SKM-1 (cell line): ENCODE results near the gene SLC35G1.

Experiments
- DNase-seq: peaks from one replicate; lab custom pipeline; 2025; ENCODE audit not compliant: unreplicated experiment; lab: John Stamatoyannopoulos, UW

Gene SLC35G1

GRCh38 chr10:93893646-93894515, at the start of gene SLC35G1:
SLC35G1 (plus strand) TSS chr10:93893978; CDS start chr10:93894034, 56 bp downstream.
- peak; percentile 21 for DNase-seq

GRCh38 chr10:93844979-93845626, 48.7 kb upstream of the SLC35G1 start:
- no peak for DNase-seq

GRCh38 chr10:93849593-93849992, 44.2 kb upstream of the SLC35G1 start:
- no peak for DNase-seq

GRCh38 chr10:93850031-93851015, 43.5 kb upstream of the SLC35G1 start:
- DNase-seq = no peak

DNA sequence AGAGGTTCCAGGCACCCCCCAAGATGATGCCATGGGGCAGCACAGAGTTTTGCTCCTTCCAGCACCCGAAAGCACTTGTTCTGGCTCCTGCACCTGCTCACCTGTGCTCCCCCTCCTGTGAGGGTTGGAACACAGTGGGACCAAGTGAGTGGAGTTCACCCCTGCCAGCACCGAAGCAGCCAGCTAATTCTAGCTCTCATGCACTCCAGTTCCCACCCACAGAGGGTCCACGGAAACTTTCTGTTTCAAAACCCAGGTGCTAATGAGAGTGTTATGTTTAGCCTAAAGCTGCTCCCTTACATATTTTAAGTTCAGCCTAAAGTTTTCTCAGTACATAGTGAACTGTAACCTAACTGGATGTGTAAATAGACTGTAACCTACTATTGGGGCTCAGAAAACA, 42.6 kb upstream of the SLC35G1 start:
- no peak for DNase-seq

- DNase-seq = no peak
These were observed 41.2 kb upstream of the SLC35G1 start for GRCh38 chr10:93852476-93853095.

DNA sequence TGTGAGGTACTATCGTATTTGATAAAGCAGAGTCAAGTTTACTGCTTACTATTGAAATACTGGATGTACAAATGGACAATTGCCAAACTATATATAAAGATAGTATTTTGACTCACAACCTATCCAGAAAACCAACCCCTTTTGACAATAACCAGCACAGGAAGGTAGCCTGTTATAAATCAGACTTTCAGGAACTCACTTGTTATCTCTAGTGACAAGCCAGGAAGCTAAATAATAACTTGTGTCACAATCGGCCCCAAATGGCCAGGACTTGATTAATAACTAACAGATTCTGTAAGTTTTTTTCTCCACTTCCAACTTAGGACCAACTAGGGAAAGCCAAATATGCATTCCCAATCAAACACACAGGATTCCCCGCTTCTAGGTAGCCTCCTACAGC, 38.8 kb upstream of the SLC35G1 start:
- DNase-seq = no peak

- no peak for DNase-seq
These were observed 37.2 kb upstream of the SLC35G1 start for GRCh38 chr10:93856349-93857145.

DNA sequence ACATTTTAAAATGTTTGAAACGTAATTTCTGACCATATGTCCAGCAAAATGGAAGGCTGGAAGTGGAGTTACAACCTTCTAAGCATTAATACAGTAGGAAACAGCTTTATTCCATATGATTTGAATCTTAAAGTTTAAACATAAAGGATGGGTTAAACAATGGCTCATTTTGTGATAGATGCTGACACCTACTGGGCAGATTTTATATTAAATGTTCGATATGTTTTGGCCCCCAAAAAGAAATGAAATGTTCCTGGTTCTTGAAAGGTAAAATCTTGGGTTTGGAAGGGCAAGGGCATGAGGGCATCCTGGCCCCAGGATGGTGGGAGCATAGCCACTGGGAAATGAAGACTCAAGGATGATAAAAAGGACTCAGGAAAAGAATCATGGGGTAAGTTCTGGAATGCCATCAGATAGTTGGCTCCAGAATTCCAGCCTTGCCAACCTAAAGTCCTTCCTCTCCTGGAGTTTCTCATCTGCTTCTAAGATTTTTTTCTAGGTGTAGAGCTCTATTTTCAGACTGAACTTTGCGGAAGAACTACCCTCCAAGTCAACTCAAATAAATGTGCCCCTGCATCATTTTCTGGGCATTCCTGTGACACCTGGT, 34.6 kb upstream of the SLC35G1 start:
- DNase-seq = no peak

- DNase-seq = no peak
These were observed 32.0 kb upstream of the SLC35G1 start for GRCh38 chr10:93861825-93862224.

GRCh38 chr10:93865794-93866425, 27.9 kb upstream of the SLC35G1 start:
- no peak for DNase-seq

DNA sequence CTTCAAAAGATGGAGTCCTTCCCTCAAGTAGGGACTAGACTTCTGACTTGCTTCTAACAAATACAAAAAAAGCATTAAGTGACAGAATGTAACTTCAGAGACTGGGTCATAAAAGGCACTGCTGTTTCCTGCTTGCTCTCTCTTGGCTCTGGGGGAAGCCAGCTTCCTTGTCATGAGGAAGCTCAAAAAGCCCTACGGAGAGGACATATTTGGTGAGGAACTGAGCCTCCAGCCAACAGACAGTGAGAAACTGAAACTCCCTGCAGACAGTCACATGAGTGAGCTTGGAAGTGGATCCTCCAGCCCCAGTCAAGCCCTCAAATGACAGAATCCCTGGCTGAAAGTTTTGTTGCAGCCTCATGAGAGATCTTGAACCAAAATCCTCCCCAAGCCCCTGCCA, 26.3 kb upstream of the SLC35G1 start:
- DNase-seq = no peak

DNA sequence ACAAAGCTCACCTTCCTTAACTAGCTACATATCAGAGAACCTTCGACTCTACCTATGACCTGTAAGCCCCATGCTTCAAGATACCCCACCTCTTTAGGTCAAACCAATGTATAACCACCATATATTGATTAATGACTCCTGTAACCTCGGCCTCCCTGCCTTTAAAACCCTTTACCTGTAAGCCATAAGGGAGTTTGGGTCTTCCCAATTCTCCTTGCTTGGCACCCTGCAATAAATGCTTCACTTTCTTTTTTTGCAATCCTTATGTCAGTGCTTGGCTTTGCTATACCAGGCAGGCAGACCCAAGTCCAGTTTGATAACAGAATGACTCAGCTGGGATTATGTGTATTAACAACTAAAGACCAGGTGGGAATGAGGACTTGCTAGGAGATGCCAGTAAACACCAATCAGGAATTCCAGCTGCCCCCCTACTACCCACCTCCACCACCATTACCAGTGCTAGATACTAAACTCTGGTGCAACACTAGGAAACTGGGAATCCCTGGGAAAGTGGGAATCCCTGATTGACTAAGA, 22.0 kb upstream of the SLC35G1 start:
- DNase-seq = no peak

DNA sequence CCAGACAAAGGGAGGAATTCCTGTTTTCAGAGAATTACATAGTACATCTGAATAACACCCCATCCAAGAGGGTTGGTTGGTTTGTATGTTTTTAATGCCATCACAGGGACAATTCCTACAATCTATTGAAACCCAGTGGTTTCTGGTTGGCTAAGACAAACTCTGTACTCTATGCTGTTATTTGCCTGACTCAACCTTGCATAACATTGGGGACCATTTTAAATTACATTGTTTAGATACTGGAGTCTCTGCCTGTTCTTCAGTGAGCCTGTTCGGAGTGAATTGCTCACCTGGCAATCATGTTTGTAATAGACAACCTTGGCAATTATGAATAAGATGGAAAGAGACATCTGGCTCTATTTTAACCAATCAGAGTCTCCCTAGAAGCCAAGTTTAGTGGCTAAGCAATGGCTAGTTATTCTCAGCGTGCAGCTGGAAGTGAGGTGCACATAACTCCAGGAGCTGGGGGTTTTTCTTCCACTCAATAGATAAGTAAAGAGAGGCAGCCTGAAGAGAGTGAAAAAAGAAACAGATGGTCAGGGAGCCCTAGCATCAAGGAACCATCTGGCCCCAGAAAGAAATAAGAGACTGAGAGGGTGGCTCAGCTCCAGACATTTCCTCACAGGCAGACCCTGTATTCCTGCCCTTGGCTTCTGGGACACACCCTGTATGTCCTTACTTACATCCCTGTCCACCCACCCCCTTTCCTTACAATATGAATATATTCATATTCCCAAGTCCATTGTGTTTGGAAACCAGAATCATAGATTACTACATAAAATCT, 21.2 kb upstream of the SLC35G1 start:
- no peak for DNase-seq

DNA sequence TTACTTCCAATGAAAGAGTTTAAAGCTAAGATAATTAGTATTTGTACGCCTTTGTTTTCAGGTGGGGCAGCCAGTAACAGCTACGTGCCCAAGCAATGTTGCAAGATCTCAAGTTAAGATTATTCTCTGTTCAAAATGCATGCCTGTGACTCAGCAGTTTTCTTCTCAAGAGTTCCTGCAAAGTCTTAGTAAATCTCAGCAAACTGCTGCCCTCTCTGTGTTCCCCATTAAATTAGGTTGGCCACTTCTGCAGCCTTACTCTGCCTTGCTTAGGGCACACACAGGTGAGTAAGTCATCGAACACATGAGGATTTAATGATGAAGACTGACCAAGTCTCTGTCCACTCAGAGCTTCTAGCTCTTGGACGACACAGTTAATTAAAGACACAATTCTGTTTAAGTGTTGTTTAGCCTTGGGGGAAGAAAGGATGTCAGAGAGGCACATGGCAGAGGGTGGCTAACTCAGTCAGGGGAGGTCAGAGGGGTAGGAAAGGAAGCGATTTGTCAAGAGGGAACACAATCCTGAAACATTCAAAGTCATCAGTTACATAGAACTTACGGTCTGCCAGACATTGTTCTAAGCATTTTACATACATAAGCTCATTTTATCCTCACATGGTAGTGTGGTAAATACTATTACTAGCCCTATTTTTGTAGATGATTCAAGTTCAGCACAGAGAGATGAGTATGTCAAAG, 20.2 kb upstream of the SLC35G1 start:
- no peak for DNase-seq

- no peak for DNase-seq
These were observed 19.3 kb upstream of the SLC35G1 start for GRCh38 chr10:93874309-93875031.

GRCh38 chr10:93875032-93875358, 18.8 kb upstream of the SLC35G1 start:
- DNase-seq = no peak
